Measurements from ENCODE around the gene FXR2.
"Not testable (repeated sequence)": the region's sequence is repeated elsewhere in the genome, so short reads cannot be mapped to it uniquely, and the experiment has no call there.

Gene FXR2

DNA sequence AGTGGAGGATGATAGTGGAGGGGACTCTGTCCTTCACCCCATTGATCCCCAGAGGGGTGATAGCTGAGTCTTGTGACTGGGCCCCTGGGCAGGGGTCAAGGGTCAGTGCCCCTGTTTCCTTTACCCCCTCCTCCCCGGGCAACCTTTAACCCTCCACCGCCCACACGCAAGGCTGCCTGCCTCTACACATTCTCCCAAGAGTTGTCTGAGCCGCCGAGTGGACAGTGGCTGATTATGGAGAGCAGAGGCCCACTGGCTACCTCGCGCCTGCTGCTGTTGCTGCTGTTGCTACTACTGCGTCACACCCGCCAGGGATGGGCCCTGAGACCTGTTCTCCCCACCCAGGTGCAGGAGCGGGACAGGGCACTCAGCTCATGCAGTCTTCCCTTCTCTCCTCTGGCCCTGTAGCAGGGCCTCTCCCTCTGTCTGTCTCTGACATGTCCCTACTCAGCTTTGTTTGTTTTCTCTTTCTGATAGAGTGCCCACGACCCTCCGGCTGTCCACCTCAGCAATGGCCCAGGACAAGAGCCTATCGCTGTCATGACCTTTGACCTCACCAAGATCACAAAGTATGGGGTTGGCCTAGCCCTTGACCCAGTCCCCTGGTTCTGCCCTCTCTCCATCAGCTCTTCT, 15.4 kb upstream of the FXR2 start, which contains the start of gene SHBG:
Gene SHBG (plus strand): TSS at position 197 of the 633 bp plus-strand sequence. CDS start 38 bp downstream, at position 235.
- DNase-seq (ENCODE audit: low read depth in 2 of 2), result no peak

DNA sequence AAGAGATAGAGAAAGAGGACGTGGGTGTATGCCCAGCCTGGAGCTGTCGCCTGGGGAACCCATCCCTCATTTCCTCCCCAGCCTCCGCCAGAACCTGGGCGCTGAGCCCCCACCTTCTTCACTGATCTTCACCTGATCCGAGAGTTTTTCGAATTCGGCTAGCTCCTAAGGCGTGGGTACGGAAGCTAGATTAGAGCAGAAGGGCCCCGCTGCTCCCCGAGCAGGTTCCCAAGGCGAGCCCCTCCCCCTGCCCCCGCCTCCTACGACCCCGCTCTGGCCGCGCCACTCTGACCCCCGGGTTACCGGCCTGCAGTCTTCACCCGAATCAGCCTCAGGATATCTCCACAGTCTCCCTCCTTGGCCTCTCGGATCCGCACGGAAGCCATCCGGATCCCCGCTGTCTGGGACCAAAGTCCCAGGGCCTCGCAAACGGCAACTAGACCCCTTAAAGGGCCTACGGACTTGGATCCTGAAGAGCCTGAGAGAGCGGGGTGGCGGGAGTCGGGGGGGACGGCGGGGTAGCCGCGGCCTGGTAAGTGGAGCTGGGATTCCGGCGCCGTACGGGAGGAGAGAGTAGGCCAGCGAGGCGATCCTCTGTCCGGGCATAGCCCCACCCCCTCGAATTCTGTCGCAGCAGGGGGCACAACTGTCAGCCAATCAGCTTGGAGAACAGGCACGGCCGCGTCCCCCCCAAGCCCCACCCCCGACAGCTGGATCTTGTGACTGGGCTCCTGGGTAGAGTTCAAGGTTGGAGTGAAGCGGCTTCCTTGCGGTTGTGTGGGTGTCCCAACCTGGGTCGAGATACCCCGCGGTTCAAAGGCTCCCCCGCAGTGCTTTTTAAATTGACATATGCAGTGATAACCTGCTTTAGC, 12.8 kb upstream of the FXR2 start, which contains the start of gene SAT2:
Gene SAT2 (minus strand): TSS at position 572 of the 872 bp plus-strand sequence. CDS start 186 bp downstream, at position 386.
- peak; percentile 84 to 88 for DNase-seq (ENCODE audit: low read depth in 2 of 2)

DNA sequence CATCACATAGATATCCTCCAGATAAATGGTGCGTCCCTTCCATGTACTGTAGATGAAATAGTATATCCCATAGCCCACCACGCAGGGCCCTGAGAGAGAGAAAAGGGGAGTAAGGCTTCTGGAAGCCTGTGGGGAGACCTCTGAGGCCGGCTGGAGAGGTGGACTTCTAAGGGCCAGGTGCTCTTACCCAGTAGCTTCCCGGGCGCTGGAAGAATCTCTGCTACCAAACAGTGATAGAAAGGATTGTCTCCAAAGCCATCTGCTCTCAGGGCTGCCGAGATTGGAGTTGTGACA, 12.2 kb upstream of the FXR2 start:
- DNase-seq (ENCODE audit: low read depth in 2 of 2), result no peak

DNA sequence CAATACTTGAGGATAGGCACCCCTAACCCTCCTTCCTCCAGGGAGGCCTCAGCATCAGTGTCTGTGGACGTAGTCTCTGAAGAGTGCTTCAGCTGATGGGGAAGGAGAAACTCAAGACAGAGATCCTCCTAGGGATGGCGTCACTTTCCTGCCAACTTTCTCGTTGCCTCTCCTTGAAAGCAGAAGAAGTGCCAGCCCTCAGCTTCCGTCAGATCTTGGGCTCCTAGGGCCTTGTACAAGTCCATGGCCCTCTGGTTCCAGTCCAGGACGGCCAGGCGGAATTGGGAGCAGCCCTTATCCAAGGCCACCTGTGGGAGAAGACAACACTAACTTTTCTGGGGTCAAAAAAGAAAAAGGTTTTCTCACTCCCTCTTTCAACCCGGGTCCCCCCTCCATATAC, 11.6 kb upstream of the FXR2 start:
- DNase-seq (ENCODE audit: low read depth in 2 of 2), result no peak

DNA sequence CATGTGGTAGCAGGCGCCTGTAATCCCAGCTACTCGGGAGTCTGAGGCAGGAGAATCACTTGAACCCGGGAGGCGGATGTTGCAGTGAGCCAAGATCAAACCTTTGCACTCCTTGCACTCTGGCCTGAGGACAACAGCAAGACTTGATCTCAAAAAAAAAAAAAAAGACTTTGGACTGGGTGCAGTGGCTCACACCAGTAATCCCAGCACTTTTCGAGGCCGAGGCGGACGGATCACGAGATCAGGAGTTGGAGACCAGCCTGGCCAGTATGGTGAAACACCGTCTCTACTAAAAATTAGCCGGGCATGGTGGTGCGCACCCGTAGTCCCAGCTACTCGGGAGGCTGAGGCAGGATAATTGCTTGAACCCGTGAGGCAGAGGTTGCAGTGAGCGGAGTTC, 11.1 kb upstream of the FXR2 start:
- not testable (repeated sequence) for DNase-seq (ENCODE audit: low read depth in 2 of 2)

DNA sequence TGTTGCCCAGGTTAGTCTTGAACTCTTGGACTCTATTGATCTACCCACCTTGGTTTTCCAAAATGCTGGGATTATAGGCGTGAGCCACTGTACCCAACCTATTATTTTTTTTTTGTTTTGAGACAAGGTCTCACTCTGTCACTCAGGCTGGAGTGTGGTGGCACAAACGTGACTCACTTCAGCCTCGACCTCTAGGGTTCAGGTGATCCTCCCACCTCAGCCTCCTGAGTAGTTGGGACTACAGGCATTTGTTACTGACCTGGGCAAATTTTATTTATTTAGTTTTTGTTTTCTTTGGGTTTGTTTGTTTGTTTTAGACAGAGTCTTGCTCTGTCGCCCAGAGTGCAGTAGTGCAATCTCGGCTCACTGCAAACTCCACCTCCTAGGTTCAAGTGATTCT, 9.0 kb upstream of the FXR2 start:
- no peak for DNase-seq (ENCODE audit: low read depth in 2 of 2)

DNA sequence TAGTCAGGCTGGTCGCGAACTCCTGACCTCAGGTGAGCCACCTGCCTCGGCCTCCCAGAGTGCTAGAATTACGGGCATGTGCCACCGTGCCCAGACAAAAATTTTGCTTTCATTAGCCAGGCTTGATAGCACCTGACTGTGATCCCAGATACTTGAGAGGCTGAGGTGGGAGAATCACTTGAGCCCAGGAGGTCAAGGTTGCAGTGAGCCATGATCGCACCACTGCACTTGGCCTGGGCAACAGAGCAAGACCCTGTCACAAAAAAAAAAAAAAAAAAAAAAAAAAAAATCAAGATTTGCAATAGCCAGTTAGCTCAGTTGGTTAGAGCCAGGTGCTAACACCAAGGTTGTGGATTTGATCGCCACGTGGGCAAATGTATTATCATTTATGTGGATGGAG, 6.1 kb upstream of the FXR2 start:
- no peak for DNase-seq (ENCODE audit: low read depth in 2 of 2)

DNA sequence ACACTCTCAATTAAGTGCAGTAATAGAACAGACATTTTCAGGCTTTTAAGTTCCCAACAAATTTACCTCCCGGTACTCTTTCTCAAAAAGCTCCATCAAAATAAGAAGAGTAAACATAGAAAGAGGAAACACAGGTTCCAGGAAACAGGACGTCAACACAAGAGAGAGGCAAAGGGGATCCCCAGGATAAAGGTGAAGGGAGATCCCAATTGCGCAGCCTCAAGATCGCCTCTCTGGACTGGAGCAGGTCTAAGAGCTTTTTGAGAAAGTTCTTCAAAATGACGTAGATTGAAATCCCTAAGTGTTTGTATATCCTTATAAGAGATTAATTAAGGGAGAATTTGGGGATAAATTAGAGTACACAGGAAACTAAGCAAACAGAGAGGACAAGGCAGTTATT, 3.9 kb upstream of the FXR2 start:
- no peak for DNase-seq (ENCODE audit: low read depth in 2 of 2)

DNA sequence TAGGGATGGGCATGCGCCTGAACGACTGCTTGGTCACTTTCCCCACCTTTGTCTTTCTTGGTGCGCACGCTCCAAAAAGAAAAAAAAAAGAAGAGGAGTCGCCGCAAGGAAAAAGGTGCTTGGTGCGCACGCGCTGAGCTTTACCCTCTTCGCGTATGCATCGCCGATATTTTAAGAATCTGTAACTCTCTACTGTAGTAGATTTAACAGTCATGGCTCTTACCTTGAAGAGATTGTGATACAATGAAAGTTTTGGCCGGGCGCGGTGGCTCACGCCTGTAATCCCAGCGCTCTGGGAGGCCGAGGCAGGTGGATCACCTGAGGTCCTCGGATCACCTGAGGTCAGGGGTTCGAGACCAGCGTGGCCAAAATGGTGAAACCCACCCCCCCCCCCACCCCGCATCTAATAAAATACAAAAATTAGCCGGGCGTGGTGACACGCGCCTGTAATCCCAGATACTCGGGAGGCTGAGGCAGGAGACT, 609 bp upstream of the FXR2 start:
- DNase-seq (ENCODE audit: low read depth in 2 of 2), result no peak

DNA sequence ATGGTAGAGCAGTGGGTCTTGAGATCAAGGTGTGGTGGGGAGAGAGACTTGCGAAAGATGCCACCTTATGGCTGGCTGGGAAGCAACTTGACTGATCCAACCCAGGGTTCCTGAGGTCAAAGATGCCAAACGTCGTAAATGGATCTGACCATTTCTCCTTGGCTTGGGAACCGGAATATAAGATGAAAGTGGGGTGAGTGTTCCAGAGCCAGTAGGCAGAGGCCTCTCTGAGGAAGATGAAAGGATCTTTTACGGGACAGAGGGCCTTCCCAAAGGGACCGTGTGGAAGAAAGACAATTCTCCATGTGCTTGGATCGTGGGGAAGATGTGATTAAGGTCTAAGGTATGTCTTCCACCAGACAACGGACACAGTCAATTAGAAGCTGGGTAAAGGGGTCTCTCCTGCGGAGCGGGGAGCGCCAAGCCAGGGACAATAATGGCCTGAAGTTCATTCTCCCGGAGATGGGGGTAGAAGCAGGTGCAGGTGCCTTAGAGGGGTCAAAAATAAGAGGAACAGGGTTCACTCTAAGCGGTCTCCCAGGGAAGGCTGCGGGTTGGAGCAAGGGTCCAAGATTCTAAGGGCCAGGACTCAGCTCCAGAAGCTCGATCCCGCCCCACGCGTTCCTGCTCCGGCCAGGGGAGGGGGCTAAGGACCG, 800 bp downstream of the FXR2 start:
- DNase-seq (ENCODE audit: low read depth in 2 of 2), result peak in 1 of 2 experiments; percentile 12

DNA sequence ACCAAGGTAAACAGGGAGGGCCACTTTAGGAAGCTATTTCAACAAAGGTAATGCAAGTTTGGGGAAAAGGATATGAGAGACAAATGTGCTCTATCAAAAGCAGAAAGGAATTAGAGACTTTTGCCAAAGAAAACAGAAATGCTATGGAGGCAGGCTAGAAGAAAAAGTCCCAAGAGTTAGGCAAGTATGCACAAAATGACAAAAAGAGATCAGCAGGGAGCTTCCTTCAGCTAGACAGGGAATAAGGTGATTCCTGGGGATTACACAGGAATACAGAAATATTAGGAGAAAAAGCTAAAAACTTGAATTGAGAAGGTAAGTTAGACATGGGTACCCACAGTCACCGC, 2.4 kb downstream of the FXR2 start:
- DNase-seq (ENCODE audit: low read depth in 2 of 2), result no peak

DNA sequence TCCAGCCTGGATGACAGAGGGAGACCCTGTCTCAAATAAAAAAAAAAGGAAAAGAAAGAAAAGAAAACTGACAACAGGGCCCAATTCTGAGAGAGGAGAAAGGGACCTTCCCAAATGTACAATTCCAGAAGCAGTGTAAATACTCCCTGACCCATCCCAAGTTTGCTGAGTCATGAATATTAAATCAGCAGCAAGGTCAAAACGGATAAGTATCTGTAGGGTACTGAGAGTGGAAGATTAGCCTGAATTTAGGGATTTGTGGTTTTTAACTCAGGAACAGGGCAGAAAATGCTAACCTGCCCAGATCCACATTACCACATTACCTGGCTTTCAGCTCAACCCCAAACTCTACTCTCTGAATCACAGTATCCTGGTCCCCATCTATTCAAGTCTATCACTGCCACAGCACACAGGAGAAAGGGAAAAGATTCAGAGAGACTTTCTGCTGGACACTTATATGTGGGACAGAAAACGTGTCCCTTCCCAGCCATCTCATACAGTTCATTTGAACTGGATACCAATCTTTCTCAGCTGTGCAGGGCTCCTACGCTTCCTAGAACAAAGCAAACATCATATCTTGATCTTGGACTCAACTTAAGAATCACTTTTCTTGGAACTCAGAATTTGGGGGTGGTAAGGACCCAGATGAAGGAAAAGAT, 2.9 kb downstream of the FXR2 start:
- no peak for DNase-seq (ENCODE audit: low read depth in 2 of 2)

DNA sequence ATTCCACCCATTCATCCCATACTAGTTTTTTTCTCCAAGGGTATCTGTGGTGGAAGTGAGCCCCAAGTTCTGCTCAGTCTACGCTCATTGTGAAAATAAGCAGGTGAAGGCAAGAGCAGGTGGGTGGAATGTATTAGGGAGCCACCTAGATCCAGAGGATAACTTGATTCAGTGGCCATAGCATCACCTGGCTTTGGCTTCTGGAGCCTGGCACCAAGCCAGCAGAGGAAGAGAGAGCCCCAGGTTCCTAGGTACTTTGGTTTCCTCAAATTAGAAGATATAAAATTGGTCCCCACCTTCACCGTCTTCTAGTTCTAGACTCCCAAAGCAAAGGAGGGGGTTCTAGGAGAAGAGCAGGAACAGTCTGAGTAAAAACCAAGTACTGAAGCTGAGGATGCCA, 4.1 kb downstream of the FXR2 start:
- DNase-seq (ENCODE audit: low read depth in 2 of 2), result no peak

DNA sequence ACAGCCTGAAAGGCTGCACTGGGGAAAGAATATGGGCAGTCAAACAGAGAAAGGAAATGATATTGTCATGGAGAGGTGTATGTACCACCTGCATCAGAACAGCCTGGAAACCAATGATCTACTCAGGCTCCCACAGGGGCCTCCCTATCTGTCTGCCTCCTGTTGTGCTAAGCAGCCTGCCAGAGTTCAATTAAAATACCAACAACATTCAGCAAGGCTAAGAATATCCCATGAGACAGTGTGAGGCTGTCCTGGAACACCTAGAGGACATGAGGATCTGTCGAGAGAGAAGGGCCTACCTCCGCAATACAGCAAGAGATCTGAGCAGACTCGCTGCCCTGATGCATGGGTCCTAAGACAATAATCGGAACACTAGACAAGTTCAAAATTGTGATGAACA, 8.4 kb downstream of the FXR2 start:
- no peak for DNase-seq (ENCODE audit: low read depth in 2 of 2)

DNA sequence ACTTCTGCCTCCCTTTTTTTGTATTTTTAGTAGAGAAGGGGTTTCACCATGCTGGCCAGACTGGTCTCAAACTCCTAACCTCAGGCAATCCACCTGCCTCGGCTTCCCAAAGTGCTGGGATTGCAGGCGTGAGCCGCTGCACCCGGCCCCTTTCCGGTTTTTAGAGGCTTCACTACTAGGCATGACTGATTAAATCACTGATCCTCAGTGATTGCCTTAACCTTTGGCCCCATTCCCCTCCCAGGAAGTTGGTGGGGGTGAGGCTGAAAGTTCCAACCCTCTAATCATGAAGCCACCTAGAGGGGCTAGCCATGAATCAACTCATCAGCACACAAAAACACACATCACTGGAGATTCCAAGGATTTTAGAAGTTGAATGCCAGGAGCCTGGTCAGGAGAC, 17.1 kb downstream of the FXR2 start:
- not testable (repeated sequence) for DNase-seq (ENCODE audit: low read depth in 2 of 2)

DNA sequence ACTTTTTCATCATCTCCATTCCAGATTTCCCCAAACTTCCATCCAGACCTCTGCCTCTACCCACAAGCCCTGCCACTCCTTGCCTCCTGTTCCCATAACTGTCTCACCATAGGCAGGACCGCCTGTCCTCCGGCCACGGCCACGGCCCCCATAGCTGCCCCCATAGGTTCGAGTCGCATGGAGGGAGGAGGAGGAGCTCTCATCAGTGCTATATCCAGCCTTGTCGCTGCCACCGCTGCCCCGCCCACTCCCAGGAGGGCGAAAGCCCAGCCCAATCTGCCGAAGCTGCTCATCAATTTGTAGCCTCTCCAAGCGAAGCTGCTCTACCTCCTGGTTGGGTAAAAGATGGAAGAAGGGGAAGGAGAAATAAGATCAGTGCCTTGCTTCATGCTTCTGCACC, 21.4 kb downstream of the FXR2 start:
- no peak for DNase-seq (ENCODE audit: low read depth in 2 of 2)

DNA sequence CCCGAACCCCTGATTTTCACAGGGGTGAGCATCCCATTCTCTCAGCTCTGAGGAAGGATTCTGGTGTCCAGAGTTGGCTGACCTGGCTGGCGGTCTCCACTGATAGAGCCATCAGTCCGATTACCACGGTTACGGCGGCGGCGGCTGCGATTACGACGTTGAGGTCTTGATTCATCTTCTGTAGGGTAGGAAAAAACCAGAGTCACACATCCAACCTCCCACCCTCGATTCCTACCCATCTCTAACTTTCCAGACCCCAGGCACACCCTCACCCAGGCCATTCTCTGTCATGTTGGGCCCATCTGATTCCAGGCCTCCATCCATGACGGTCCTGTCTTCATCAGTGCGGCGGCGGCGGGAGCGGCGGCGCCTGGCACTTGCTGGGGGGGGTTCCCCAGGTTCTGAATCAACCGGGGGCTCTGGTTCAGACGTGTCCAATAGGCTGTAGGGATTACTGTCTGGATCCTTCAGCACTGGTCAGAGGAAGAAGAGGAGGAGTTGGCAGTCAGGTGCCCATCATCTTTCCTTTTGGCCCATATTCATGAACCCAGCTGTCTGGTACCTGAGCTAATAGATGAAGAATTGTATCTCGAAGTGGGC, 22.2 kb downstream of the FXR2 start:
- no peak for DNase-seq (ENCODE audit: low read depth in 2 of 2)

DNA sequence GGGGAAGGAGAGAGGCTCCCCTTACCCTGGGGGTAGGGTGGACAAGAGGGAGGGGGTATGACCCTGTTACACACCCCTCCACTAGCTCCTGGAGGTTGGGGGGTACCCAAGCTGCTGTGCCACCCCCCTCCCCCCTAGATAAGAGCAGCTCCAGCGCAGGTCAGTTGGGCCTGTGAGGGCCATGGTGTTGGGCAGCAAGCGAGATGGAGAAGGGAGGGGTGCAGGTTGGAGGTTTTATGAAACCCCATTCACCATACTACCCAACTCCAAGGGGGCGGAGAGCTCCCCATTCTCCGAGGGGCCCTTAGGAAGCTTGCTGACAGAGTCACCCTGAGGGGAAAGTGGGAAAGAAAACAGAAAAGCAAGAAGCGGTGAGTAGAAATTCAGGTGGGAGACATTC, 23.1 kb downstream of the FXR2 start:
- DNase-seq (ENCODE audit: low read depth in 2 of 2), result no peak

DNA sequence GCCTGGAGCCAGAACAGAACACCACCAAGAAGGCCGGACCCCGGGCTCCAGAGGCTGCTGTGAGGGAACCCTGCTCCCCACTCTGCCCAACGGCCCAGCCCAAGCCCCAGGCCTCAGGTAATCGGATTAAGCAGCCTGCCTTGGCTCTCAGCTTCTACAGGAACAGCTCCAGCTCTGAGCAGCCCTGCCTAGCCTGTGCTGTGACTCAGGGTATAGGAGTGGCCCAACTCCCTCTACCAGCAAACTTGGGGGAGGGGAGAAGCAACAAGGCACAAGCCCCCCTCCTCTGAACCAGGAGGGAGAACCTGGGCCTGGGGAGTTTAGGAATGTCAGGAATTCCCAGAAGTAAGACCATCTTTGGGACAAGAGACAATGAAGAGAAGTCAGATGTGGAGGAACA, 24.0 kb downstream of the FXR2 start:
- DNase-seq (ENCODE audit: low read depth in 2 of 2), result no peak

DNA sequence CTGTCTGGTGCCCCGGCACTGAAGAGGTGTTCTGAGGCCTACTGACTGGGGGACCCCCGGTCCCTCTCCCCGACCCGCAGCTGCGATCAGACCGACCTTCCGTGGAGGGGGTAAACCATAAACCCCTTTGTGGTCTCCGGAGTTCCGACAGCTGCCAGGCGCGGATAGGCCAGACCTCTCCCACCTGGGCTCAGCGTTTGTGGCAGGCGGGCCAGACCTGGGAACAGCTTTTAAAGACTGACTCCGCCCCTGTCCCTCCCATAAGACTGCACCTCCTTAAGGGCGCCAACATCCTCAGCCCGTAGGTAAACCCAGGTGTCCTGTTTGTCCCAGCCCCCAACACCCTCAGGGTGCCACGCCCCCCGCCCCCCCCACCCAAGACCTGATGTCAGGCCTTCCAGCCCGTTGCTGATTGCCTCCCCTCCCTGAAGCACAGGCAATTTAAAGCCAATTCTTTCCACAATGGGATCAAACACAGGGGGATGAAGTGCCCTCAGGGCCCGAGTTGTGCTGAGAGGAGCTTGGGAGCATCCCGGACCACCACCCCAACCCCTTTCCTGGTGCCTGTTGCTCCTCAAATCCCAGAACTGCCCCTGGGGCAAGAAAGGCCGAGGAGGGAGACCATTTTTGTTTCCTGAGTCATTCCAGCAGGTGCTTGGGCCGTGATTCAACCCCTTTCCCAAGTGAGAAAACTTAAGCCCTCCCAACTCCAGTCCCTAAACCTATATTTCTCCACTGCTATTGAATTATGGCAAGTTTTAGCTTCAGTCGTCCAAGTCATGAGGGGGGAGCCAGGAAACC, 24.6 kb downstream of the FXR2 start, which contains the start of gene SOX15:
Gene SOX15 (minus strand): TSS at position 204 of the 801 bp plus-strand sequence. CDS start 418 bp downstream, outside the sequence.
- DNase-seq (ENCODE audit: low read depth in 2 of 2), result no peak

Measured in fibroblast of skin of left quadriceps (primary cell).